SK-N-SH (cell line): ENCODE results near the gene DNAJC18. TPM values are rescaled to one million over a fixed set of nuclear protein-coding genes. Genes with fewer than 3 reads are reported as not detected.
A peak's percentile ranks its signal among the peaks of the same experiment; 100 is the strongest.
"Not testable (repeated sequence)": the region's sequence is repeated elsewhere in the genome, so short reads cannot be mapped to it uniquely, and the experiment has no call there.

Experiments
- CTCF ChIA-PET: fragments of 300-600, 350-600 bp; formaldehyde crosslinking; extraction: SDS; loops from one replicate; lab custom pipeline; 2021; lab: Yijun Ruan, JAX
- POLR2A ChIA-PET: fragments of 350-600 bp; sonication (Branson Sonifier 250); formaldehyde crosslinking; extraction: SDS; loops from one replicate; lab custom pipeline; 2020; ENCODE audit warnings: antibody characterized with exemption, inconsistent platforms; lab: Yijun Ruan, JAX
- DNase-seq: peaks from one replicate; pipeline ENCODE4 v3.0.0; 2012
- H2AFZ ChIP-seq: fragments of 200-600 bp; sonication (generic); 2 replicates; pipeline ENCODE4 v1.8.1; 2016; ENCODE audit warnings: antibody characterized with exemption, mild to moderate bottlenecking, low read depth
- H3F3A ChIP-seq: fragments of 200-600 bp; sonication (generic); replicated peaks from 2 replicates; pipeline ENCODE3; 2016; ENCODE audit warnings: antibody characterized with exemption, mild to moderate bottlenecking; ENCODE audit not compliant: insufficient read depth
- H3K27ac ChIP-seq, 2 experiments: fragments of 200-500 bp in 1 of 2; fragments of 200-600 bp in 1 of 2; sonication (Bioruptor generic) in 1 of 2; sonication (generic), shearing (Covaris generic) in 1 of 2; 2 replicates each; pipeline versions ENCODE4 v1.5.1 to v1.6.1; 2014 to 2016; ENCODE audit warnings: low read depth in 2 of 2, inconsistent platforms in 1 of 2, low read length in 1 of 2, mild to moderate bottlenecking in 1 of 2, mixed read lengths in 1 of 2
- H3K27me3 ChIP-seq: fragments of 200-600 bp; sonication (generic), shearing (Covaris generic); 2 replicates; pipeline ENCODE4 v1.6.1; 2016; ENCODE audit warnings: mixed run types; ENCODE audit not compliant: insufficient read depth
- H3K36me3 ChIP-seq, 2 experiments: fragments of 200-500 bp in 1 of 2; fragments of 200-600 bp in 1 of 2; sonication (Bioruptor generic) in 1 of 2; sonication (generic) in 1 of 2; replicated peaks in 1 of 2; 2 replicates each; pipeline versions ENCODE3 to v1.5.1; 2014 to 2016; ENCODE audit warnings: low read length in 1 of 2, mild to moderate bottlenecking in 1 of 2; ENCODE audit not compliant: insufficient read depth in 2 of 2, control insufficient read depth in 1 of 2
- H3K4me1 ChIP-seq, 2 experiments: fragments of 200-500 bp in 1 of 2; fragments of 200-600 bp in 1 of 2; sonication (Bioruptor generic) in 1 of 2; sonication (generic), shearing (Covaris generic) in 1 of 2; 2 replicates each; pipeline versions ENCODE4 v1.5.1 to v1.6.1; 2014 to 2016; ENCODE audit warnings: low read depth in 1 of 2, low read length in 1 of 2, mixed run types in 1 of 2; ENCODE audit not compliant: insufficient read depth in 2 of 2, control insufficient read depth in 1 of 2
- H3K4me2 ChIP-seq: fragments of 200-600 bp; sonication (generic), shearing (Covaris generic); 2 replicates; pipeline ENCODE4 v1.6.1; 2017; ENCODE audit warnings: mixed run types
- H3K4me3 ChIP-seq, 2 experiments: fragments of 200-500 bp in 1 of 2; fragments of 200-600 bp in 1 of 2; sonication (Bioruptor generic) in 1 of 2; sonication (generic), shearing (Covaris generic) in 1 of 2; 2 replicates each; pipeline versions ENCODE4 v1.5.1 to v1.8.1; 2014 to 2016; ENCODE audit warnings: low read depth in 2 of 2, inconsistent platforms in 1 of 2, low read length in 1 of 2, mild to moderate bottlenecking in 1 of 2, mixed read lengths in 1 of 2, moderate library complexity in 1 of 2
- H3K79me2 ChIP-seq: fragments of 200-600 bp; sonication (generic); 2 replicates; pipeline ENCODE4 v1.8.1; 2017; ENCODE audit warnings: mild to moderate bottlenecking; ENCODE audit not compliant: insufficient read depth
- H3K9ac ChIP-seq: fragments of 200-600 bp; sonication (generic); 2 replicates; pipeline ENCODE4 v1.6.1; 2017; ENCODE audit warnings: mixed run types
- H3K9me2 ChIP-seq: fragments of 200-600 bp; sonication (generic); 2 replicates; pipeline ENCODE4 v1.6.1; 2017; ENCODE audit warnings: mixed run types
- H3K9me3 ChIP-seq: fragments of 200-600 bp; sonication (generic); 2 replicates; pipeline ENCODE4 v1.6.1; 2017; ENCODE audit warnings: mixed run types, mild to moderate bottlenecking, moderate library complexity
- H4K20me1 ChIP-seq: fragments of 200-600 bp; sonication (generic); 2 replicates; pipeline ENCODE4 v1.6.1; 2017; ENCODE audit warnings: mild to moderate bottlenecking, mixed run types; ENCODE audit not compliant: insufficient read depth
- CHD2 ChIP-seq: fragments of 150-350 bp; IDR thresholded peaks from 2 replicates; pipeline ENCODE4 v1.6.1; 2018; ENCODE audit warnings: low read length; ENCODE audit not compliant: partially characterized antibody
- EZH2phosphoT487 ChIP-seq: fragments of 200-600 bp; sonication (generic); IDR thresholded peaks from 2 replicates; pipeline ENCODE4 v1.6.1; 2017; ENCODE audit warnings: low read depth, mixed run types, mild to moderate bottlenecking, antibody characterized with exemption, moderate library complexity, borderline replicate concordance
- FOXM1 ChIP-seq: IDR thresholded peaks from 2 replicates; pipeline ENCODE4 v1.4.0; 2012; ENCODE audit warnings: low read depth, mild to moderate bottlenecking
- GATA2 ChIP-seq: sonication (generic); formaldehyde crosslinking; IDR thresholded peaks from 2 replicates; pipeline ENCODE4 v1.5.0; 2020; ENCODE audit warnings: mild to moderate bottlenecking, missing genetic modification reagents
- JUND ChIP-seq: IDR thresholded peaks from 2 replicates; pipeline ENCODE4 v1.4.0; 2012
- MXI1 ChIP-seq: IDR thresholded peaks from 2 replicates; pipeline ENCODE4 v1.6.1; 2012; ENCODE audit warnings: mild to moderate bottlenecking, low read depth, low read length, improper control_type of control experiment
- NFIC ChIP-seq: IDR thresholded peaks from 2 replicates; pipeline ENCODE4 v1.4.0; 2012; ENCODE audit warnings: borderline replicate concordance
- POLR2AphosphoS5 ChIP-seq: IDR thresholded peaks from 2 replicates; pipeline ENCODE4 v1.6.1; 2012; ENCODE audit warnings: low read depth, low read length
- RAD21 ChIP-seq: IDR thresholded peaks from 2 replicates; pipeline ENCODE4 v1.6.1; 2012; ENCODE audit warnings: mild to moderate bottlenecking, low read length
- RCOR1 ChIP-seq: fragments of 150-350 bp; IDR thresholded peaks from 2 replicates; pipeline ENCODE4 v1.6.1; 2017; ENCODE audit warnings: antibody characterized with exemption, low read length
- RFX5 ChIP-seq: IDR thresholded peaks from 2 replicates; pipeline ENCODE4 v1.6.1; 2012; ENCODE audit warnings: mild to moderate bottlenecking, improper control_type of control experiment, low read length
- RXRA ChIP-seq: IDR thresholded peaks from 2 replicates; pipeline ENCODE4 v1.4.0; 2012; ENCODE audit warnings: low read depth, mild to moderate bottlenecking, borderline replicate concordance
- SMC3 ChIP-seq: IDR thresholded peaks from 2 replicates; pipeline ENCODE4 v1.6.1; 2012; ENCODE audit warnings: low read depth, low read length, improper control_type of control experiment
- TAF1 ChIP-seq: IDR thresholded peaks from 2 replicates; pipeline ENCODE4 v1.6.1; 2012; ENCODE audit warnings: low read depth, mild to moderate bottlenecking, low read length, moderate library complexity, borderline replicate concordance
- TCF12 ChIP-seq: IDR thresholded peaks from 2 replicates; pipeline ENCODE4 v1.4.0; 2012
- TEAD4 ChIP-seq: IDR thresholded peaks from 2 replicates; pipeline ENCODE4 v1.4.0; 2012; ENCODE audit warnings: mild to moderate bottlenecking, borderline replicate concordance; ENCODE audit not compliant: insufficient read depth
- YY1 ChIP-seq: IDR thresholded peaks from 2 replicates; pipeline ENCODE4 v1.4.0; 2012; ENCODE audit warnings: low read depth, mild to moderate bottlenecking
- WGBS: methylation state at CpG from one replicate; pipeline ENCODE4 v1.1.6; 2017; ENCODE audit warnings: low lambda C conversion rate; 5-methylcytosine and 5-hydroxymethylcytosine counted together
- polyA plus RNA-seq, 3 experiments: library from polyadenylated mRNA; depleted of rRNA; stranded (reverse); fragments of >200 nt; gene quantifications; 2 replicates each; pipeline ENCODE4 v1.2.3, GENCODE V29; 2012
- TF ChIP-seq, protein P1 (sequence below): IDR thresholded peaks from 2 replicates; pipeline ENCODE4 v1.6.1; 2012; ENCODE audit warnings: mild to moderate bottlenecking, low read depth, low read length, moderate library complexity
- TF ChIP-seq, protein P2 (sequence below): fragments of 150-350 bp; IDR thresholded peaks from 2 replicates; pipeline ENCODE4 v1.6.1; 2016; ENCODE audit warnings: mild to moderate bottlenecking, low read depth, low read length
- TF ChIP-seq, protein P3 (sequence below): fragments of 200-600 bp; sonication (generic); IDR thresholded peaks from 2 replicates; pipeline ENCODE4 v1.6.1; 2017; ENCODE audit warnings: antibody characterized with exemption, mild to moderate bottlenecking, moderate library complexity

The DNAJC18 gene
- polyA plus RNA-seq, 1 of the 3 experiments (the other 2 are of a cell fraction), result 7.4 TPM

DNA sequence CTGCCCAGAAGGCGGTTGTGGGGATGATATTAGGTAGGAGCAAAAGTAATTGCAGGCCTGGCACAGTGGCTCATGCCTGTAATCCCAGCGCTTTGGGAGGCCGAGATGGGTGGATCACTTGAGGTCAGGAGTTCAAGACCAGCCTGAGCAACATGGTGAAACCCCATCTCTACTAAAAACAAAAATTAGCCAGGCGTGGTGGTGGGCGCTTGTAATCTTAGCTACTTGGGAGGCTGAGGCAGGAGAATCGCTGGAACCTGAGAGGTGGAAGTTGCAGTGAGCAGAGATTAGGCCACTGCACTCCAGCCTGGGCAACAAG is 43.5 kb upstream of the DNAJC18 start:
- WGBS, result 84% methylated on average over 6 of the region's 6 CpGs
- Histone ChIP-seq H3K36me3 (peaks cover 5 to 24% of the 10 kb centered on the region in 2 experiments), H3K4me2 (peak overlapping the region; percentile 96)

DNA sequence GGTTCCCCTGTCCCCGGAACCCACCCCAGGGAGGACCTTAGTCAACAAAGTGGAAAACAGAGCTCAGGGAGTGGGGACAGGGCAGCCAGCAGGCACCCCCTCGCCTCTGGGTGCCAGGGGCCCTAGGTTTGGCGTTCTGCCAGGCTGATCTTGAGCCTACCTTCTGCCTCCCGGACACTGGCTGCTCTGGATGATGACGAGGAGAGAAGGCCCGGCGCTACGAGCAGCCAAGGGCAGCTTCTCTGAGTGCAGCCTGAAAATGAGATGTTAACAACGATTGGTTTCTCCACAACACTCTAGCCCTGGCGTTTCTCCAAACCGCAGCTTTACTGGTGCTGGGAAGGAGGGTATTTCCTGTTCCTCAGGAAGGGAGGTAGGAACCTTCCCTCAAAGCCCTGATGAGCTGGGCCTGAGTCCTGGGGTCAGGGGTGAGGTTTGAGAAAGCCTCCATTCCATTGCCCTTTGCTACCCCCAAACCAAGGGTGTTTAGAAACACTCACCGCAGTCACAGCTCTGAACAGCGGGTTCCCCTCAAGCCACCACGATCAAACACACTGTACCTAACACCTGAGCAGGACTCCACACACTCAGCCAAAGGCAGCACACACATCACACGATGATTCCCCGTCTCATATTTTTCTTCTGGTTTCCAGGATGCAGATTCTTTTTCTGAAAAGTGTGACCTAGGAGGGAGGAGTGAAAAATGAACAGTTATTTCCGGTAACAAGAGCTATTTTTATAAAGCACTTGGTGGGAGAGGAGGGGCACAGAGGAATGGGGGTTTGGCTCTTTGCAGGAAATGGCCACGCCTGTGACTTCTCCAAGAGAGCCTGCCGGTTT is 42.9 kb upstream of the DNAJC18 start, which contains the start of gene STING1:
Gene STING1 (minus strand): TSS at position 709 of the 840 bp plus-strand sequence. CDS start 1,054 bp downstream, outside the sequence.
- Histone ChIP-seq H3K36me3 (peaks cover 11 to 26% of the 10 kb centered on the region in 2 experiments), H3K27ac (peak within 1 kb of the TSS; percentile 91 to 100), H3K9me2 (no peaks in the 10 kb centered on the region), H3K4me2 (peak within 1 kb of the TSS; percentile 96), H3K4me1 (peaks cover 14% of the 10 kb centered on the region in 2 experiments; a peak in 2 of 4 replicates), H3K9me3 (no peaks in the 10 kb centered on the region), H3K4me3 (peak within 1 kb of the TSS; percentile 50 to 69), H3K27me3 (no peaks in the 10 kb centered on the region), H2AFZ (peak within 1 kb of the TSS; percentile 76; the same call in 1 of the 2 replicates), H3K9ac (peak within 1 kb of the TSS; percentile 84), H3F3A (peaks cover 22% of the 10 kb centered on the region), H3K79me2 (peaks cover 45% of the 10 kb centered on the region), H4K20me1 (no peaks in the 10 kb centered on the region)
- CTCF ChIA-PET, result interaction anchor here (0.7 to 2.4 kb wide), 4 partner anchors 13 to 62 kb away, joined by 3 to 11 read pairs (median 4); no protein-coding TSS in a partner anchor
- DNase-seq, result peak; percentile 66
- POLR2A ChIA-PET, result interaction anchor here (0.8 to 1.0 kb wide), 2 partner anchors 36 to 43 kb away, joined by 3 to 4 read pairs; partner anchors contain the start of gene DNAJC18
- WGBS, result 27% methylated on average over 15 of the region's 19 CpGs
- TF ChIP-seq JUND (peak; percentile 57; the same call in 1 of the 2 replicates), CHD2 (no peak), GATA2 (no peak), RCOR1 (no peak), SMC3 (no peak), RAD21 (no peak), TEAD4 (no peak), TAF1 (peak; percentile 58; the same call in 1 of the 2 replicates), YY1 (no peak), RXRA (no peak), EZH2phosphoT487 (no peak), FOXM1 (no peak), TCF12 (peak; percentile 72), MXI1 (no peak), POLR2AphosphoS5 (no peak; the same call in none of the 2 replicates), NFIC (peak; percentile 97), RFX5 (no peak)
- TF ChIP-seq, protein P1, sequence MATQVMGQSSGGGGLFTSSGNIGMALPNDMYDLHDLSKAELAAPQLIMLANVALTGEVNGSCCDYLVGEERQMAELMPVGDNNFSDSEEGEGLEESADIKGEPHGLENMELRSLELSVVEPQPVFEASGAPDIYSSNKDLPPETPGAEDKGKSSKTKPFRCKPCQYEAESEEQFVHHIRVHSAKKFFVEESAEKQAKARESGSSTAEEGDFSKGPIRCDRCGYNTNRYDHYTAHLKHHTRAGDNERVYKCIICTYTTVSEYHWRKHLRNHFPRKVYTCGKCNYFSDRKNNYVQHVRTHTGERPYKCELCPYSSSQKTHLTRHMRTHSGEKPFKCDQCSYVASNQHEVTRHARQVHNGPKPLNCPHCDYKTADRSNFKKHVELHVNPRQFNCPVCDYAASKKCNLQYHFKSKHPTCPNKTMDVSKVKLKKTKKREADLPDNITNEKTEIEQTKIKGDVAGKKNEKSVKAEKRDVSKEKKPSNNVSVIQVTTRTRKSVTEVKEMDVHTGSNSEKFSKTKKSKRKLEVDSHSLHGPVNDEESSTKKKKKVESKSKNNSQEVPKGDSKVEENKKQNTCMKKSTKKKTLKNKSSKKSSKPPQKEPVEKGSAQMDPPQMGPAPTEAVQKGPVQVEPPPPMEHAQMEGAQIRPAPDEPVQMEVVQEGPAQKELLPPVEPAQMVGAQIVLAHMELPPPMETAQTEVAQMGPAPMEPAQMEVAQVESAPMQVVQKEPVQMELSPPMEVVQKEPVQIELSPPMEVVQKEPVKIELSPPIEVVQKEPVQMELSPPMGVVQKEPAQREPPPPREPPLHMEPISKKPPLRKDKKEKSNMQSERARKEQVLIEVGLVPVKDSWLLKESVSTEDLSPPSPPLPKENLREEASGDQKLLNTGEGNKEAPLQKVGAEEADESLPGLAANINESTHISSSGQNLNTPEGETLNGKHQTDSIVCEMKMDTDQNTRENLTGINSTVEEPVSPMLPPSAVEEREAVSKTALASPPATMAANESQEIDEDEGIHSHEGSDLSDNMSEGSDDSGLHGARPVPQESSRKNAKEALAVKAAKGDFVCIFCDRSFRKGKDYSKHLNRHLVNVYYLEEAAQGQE, result no peak
- TF ChIP-seq, protein P2, sequence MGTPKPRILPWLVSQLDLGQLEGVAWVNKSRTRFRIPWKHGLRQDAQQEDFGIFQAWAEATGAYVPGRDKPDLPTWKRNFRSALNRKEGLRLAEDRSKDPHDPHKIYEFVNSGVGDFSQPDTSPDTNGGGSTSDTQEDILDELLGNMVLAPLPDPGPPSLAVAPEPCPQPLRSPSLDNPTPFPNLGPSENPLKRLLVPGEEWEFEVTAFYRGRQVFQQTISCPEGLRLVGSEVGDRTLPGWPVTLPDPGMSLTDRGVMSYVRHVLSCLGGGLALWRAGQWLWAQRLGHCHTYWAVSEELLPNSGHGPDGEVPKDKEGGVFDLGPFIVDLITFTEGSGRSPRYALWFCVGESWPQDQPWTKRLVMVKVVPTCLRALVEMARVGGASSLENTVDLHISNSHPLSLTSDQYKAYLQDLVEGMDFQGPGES, result no peak
- TF ChIP-seq, protein P3, sequence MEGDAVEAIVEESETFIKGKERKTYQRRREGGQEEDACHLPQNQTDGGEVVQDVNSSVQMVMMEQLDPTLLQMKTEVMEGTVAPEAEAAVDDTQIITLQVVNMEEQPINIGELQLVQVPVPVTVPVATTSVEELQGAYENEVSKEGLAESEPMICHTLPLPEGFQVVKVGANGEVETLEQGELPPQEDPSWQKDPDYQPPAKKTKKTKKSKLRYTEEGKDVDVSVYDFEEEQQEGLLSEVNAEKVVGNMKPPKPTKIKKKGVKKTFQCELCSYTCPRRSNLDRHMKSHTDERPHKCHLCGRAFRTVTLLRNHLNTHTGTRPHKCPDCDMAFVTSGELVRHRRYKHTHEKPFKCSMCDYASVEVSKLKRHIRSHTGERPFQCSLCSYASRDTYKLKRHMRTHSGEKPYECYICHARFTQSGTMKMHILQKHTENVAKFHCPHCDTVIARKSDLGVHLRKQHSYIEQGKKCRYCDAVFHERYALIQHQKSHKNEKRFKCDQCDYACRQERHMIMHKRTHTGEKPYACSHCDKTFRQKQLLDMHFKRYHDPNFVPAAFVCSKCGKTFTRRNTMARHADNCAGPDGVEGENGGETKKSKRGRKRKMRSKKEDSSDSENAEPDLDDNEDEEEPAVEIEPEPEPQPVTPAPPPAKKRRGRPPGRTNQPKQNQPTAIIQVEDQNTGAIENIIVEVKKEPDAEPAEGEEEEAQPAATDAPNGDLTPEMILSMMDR, result no peak

More for the DNA sequence above, 43.5 kb upstream of the DNAJC18 start:
- Histone ChIP-seq H3K4me3 (peak overlapping the region in 1 of 2 experiments; percentile 69; a peak in 2 of 4 replicates), H3K9ac (peak overlapping the region; percentile 84), H3K4me1 (peaks cover 14% of the 10 kb centered on the region in 2 experiments; a peak in 2 of 4 replicates), H3F3A (peaks cover 22% of the 10 kb centered on the region), H2AFZ (peak overlapping the region; percentile 76; the same call in 1 of the 2 replicates), H3K27ac (peak overlapping the region; percentile 91 to 100; a peak in 3 of 4 replicates), H3K79me2 (peaks cover 41% of the 10 kb centered on the region)
- 0 out of 2 replicates have a peak, but pooled peaks have one; percentile 4 for TF ChIP-seq YY1
- DNase-seq, POLR2A ChIA-PET, H3K9me3 ChIP-seq, H3K27me3 ChIP-seq, H3K9me2 ChIP-seq, H4K20me1 ChIP-seq: not testable (repeated sequence)
- CTCF ChIA-PET, result interaction anchor here (2.4 kb wide), 1 partner anchor 60 kb away, joined by 11 read pairs; no protein-coding TSS in a partner anchor
